ENCODE results near the gene GPT2. TPM values are rescaled to one million over a fixed set of nuclear protein-coding genes. Genes with fewer than 3 reads are reported as not detected.

The GPT2 gene
- total RNA-seq, 1 experiment from 2014 or later, result 19.4 TPM

DNA sequence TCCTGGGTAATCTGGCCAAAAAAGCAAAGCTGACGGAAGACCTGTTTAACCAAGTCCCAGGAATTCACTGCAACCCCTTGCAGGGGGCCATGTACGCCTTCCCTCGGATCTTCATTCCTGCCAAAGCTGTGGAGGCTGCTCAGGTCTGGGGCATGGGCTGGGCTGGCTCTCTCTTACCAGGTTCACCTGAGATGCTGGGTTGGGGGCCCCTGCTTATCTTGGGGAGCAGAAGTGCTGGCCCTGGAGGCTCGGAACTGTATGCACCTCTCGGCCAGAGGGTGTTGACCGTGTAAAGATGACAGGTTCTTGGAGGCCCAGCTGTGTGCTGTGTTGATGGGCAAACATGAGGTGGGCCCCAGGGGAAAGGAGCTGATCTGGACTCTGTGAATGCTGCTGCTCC lies 40.2 kb downstream of the GPT2 start:
- ChIA-PET POLR2A (ENCODE audit: unreplicated experiment) (no interaction called here), CTCF (no interaction called here)

DNA sequence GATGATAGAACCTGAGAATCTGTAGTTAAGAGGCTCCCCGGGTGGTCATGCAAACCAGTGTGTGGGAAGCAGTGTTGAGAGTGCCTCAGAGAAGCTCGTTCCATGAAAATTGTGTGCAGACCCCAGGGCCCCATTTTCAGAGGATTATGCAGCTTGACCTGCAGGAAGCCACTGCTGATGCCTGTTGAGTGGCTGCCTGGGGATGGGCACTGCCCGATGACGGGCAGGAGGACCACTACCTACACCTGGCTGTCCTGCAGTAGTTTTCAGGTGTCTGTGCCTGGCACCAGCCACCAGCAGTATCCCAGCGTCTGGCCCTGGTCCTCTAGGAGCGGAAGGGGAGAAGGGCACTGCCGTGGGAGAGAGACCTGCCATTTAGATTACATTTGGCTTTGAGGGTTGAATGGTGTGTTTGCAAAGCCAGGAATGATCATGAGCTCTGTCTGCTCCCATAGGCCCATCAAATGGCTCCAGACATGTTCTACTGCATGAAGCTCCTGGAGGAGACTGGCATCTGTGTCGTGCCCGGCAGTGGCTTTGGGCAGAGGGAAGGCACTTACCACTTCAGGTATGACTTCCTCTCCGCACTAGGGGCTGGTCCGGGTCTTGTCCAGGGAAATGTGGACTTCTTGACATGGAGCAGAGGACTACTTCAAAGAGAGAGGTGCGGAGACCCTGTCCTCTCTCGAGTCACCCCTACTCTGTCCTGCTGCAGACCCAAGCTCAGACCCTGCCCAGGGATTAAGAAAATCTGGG lies 42.5 kb downstream of the GPT2 start:
- ATAC-seq (no peak), DNase-seq (no peak)
- Histone ChIP-seq H2AFZ (ENCODE audit: low read length) (no peak overlapping the region), H3K27ac (ENCODE audit: low read length) (no peak overlapping the region), H3F3A (ENCODE audit: low read length, unreplicated experiment) (no peaks in the 10 kb centered on the region), H3K4me3 (ENCODE audit: low read length) (no peak overlapping the region), H3K9me3 (ENCODE audit: low read length) (no peaks in the 10 kb centered on the region), H3K9ac (ENCODE audit: low read length) (no peak overlapping the region), H4K20me1 (ENCODE audit: low read length) (no peaks in the 10 kb centered on the region), H3K36me3 (ENCODE audit: low read depth, low read length) (peaks cover 7% of the 10 kb centered on the region), H3K79me2 (ENCODE audit: low read length) (no peaks in the 10 kb centered on the region), H3K4me1 (ENCODE audit: insufficient read depth, low read length) (no peaks in the 10 kb centered on the region), H3K4me2 (ENCODE audit: low read length) (no peak overlapping the region), H3K9me2 (replicated peaks; ENCODE audit: low read length) (no peaks in the 10 kb centered on the region), H3K27me3 (ENCODE audit: low read length) (no peaks in the 10 kb centered on the region)
- TF ChIP-seq EZH2 (IDR thresholded peaks at IDR 0.05; ENCODE audit: low read length, unreplicated experiment) (no peak), CTCF (conservative IDR thresholded peaks at IDR 0.05; ENCODE audit: low read depth, low read length) (no peak), EZH2phosphoT487 (IDR thresholded peaks at IDR 0.05; ENCODE audit: borderline replicate concordance, low read length) (no peak)
- intact Hi-C loops (cut with micrococcal nuclease), result loop anchor here (5.0 kb wide), 1 partner anchor 74 kb away; no protein-coding TSS in a partner anchor
- POLR2A ChIA-PET (ENCODE audit: unreplicated experiment), result no interaction called here
- BruUV-seq (replicated peaks), result no TSS peak
- CTCF ChIA-PET, result interaction anchor here (0.6 kb wide), 1 partner anchor 42 kb away, joined by 3 read pairs; no protein-coding TSS in a partner anchor

More for the DNA sequence above, 40.2 kb downstream of the GPT2 start:
- H3K27me3 ChIP-seq (ENCODE audit: low read length), result no peaks in the 10 kb centered on the region
- no peak overlapping the region for H3K4me3 ChIP-seq (ENCODE audit: low read length)
- no peak for TF ChIP-seq EZH2phosphoT487 (IDR thresholded peaks at IDR 0.05; ENCODE audit: borderline replicate concordance, low read length)
- TF ChIP-seq CTCF (conservative IDR thresholded peaks at IDR 0.05; ENCODE audit: low read depth, low read length), result no peak
- no peak for TF ChIP-seq EZH2 (IDR thresholded peaks at IDR 0.05; ENCODE audit: low read length, unreplicated experiment)
- peaks cover 5% of the 10 kb centered on the region; the same call in 1 of the 2 replicates for H3K36me3 ChIP-seq (ENCODE audit: low read depth, low read length)
- no peaks in the 10 kb centered on the region for H4K20me1 ChIP-seq (ENCODE audit: low read length)
- no TSS peak for BruUV-seq (replicated peaks)
- intact Hi-C loops (cut with micrococcal nuclease), result no loop called here
- H3K4me2 ChIP-seq (ENCODE audit: low read length), result no peak overlapping the region
- DNase-seq, result no peak
- H3K4me1 ChIP-seq (ENCODE audit: insufficient read depth, low read length), result no peaks in the 10 kb centered on the region
- ATAC-seq, result no peak
- H3K27ac ChIP-seq (ENCODE audit: low read length), result no peak overlapping the region
- no peaks in the 10 kb centered on the region for H3K79me2 ChIP-seq (ENCODE audit: low read length)
- no peak overlapping the region for H2AFZ ChIP-seq (ENCODE audit: low read length)
- H3K9me3 ChIP-seq (ENCODE audit: low read length), result no peaks in the 10 kb centered on the region
- no peak overlapping the region for H3K9ac ChIP-seq (ENCODE audit: low read length)
- H3K9me2 ChIP-seq (replicated peaks; ENCODE audit: low read length), result no peaks in the 10 kb centered on the region
- no peaks in the 10 kb centered on the region for H3F3A ChIP-seq (ENCODE audit: low read length, unreplicated experiment)

- TF ChIP-seq CTCF (conservative IDR thresholded peaks at IDR 0.05; ENCODE audit: low read depth, low read length), result no peak
- TF ChIP-seq EZH2phosphoT487 (IDR thresholded peaks at IDR 0.05; ENCODE audit: borderline replicate concordance, low read length), result no peak
- TF ChIP-seq EZH2 (IDR thresholded peaks at IDR 0.05; ENCODE audit: low read length, unreplicated experiment), result no peak
- H4K20me1 ChIP-seq (ENCODE audit: low read length), result no peaks in the 10 kb centered on the region
- H3K36me3 ChIP-seq (ENCODE audit: low read depth, low read length), result peaks cover 7% of the 10 kb centered on the region
- H3K79me2 ChIP-seq (ENCODE audit: low read length), result no peaks in the 10 kb centered on the region
- intact Hi-C loops (cut with micrococcal nuclease), result loop anchor here (5.0 kb wide), 1 partner anchor 75 kb away; no protein-coding TSS in a partner anchor
- CTCF ChIA-PET, result no interaction called here
- H3K4me3 ChIP-seq (ENCODE audit: low read length), result no peak overlapping the region
- no TSS peak for BruUV-seq (replicated peaks)
- H3K4me2 ChIP-seq (ENCODE audit: low read length), result no peak overlapping the region
- no peaks in the 10 kb centered on the region for H3K27me3 ChIP-seq (ENCODE audit: low read length)
- ATAC-seq (no peak), DNase-seq (no peak)
- H3F3A ChIP-seq (ENCODE audit: low read length, unreplicated experiment), result no peaks in the 10 kb centered on the region
- POLR2A ChIA-PET (ENCODE audit: unreplicated experiment), result no interaction called here
- no peak overlapping the region for H2AFZ ChIP-seq (ENCODE audit: low read length)
- no peaks in the 10 kb centered on the region for H3K4me1 ChIP-seq (ENCODE audit: insufficient read depth, low read length)
- H3K27ac ChIP-seq (ENCODE audit: low read length), result no peak overlapping the region
- H3K9ac ChIP-seq (ENCODE audit: low read length), result no peak overlapping the region
- no peaks in the 10 kb centered on the region for H3K9me3 ChIP-seq (ENCODE audit: low read length)
- H3K9me2 ChIP-seq (replicated peaks; ENCODE audit: low read length), result no peaks in the 10 kb centered on the region
Observed at GRCh38 chr16:46927273-46927672, 43.1 kb downstream of the GPT2 start.

Measured in PC-3 (cell line).